GM12801 (cell line): Measurements from ENCODE around the gene CDK6.

Source experiments
- TF ChIP-seq, protein P1 (sequence below): IDR thresholded peaks from one replicate; pipeline ENCODE4 v1.5.1; 2011; ENCODE audit warnings: control low read depth; ENCODE audit not compliant: insufficient read length; ENCODE audit errors: extremely low read depth

Gene CDK6

DNA sequence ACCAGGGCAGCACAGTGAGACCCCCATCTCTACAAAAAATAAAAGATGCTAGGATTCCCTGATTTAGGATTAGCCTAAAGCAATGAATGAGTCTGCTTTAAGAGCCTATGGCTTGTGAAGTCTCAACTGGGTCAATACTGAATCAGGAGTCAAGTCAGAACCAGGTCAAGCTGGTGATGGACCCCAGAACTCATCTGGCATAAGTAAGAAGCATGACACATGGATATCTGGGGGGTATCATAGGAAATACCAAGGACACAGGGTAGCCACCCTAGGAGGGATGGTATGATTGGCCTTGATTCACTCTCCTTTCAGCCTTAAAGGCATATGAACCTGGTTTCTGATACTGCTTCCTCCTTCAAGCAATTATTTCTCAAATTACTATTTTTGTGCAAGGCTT, 167.8 kb downstream of the CDK6 start:
- TF ChIP-seq, protein P1, sequence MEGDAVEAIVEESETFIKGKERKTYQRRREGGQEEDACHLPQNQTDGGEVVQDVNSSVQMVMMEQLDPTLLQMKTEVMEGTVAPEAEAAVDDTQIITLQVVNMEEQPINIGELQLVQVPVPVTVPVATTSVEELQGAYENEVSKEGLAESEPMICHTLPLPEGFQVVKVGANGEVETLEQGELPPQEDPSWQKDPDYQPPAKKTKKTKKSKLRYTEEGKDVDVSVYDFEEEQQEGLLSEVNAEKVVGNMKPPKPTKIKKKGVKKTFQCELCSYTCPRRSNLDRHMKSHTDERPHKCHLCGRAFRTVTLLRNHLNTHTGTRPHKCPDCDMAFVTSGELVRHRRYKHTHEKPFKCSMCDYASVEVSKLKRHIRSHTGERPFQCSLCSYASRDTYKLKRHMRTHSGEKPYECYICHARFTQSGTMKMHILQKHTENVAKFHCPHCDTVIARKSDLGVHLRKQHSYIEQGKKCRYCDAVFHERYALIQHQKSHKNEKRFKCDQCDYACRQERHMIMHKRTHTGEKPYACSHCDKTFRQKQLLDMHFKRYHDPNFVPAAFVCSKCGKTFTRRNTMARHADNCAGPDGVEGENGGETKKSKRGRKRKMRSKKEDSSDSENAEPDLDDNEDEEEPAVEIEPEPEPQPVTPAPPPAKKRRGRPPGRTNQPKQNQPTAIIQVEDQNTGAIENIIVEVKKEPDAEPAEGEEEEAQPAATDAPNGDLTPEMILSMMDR, result no peak

DNA sequence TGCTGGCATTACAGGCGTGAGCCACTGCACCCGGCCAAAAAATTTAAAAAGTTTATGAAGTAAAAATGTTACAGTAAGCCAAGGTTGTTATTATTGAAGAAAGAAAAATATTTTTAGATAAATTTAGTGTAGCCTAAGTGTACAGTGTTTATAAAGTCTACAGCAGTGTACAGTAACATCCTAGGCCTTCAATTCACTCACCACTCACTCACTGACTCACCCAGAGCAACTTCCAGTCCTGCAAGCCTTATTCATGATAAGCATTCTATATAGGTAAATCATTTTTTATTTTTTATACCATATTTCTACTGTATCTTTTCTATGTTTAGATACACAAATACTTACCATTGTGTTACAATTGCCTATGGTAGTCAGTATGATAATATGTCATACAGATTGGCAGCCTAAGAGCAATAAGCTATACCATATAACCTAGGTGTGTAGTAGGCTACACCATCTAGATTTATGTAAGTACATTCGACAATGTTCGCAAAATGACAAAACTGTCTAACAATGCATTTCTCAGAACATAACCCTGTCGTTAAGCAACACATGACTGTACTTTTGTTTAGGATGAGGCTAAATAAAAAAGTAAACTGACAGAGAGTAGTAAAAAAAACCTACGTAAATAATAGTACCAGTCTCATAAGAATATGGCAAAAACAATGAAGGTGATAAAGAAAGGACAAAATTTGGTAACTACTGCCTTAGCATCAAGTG, 168.4 kb downstream of the CDK6 start:
- TF ChIP-seq, protein P1, result no peak

DNA sequence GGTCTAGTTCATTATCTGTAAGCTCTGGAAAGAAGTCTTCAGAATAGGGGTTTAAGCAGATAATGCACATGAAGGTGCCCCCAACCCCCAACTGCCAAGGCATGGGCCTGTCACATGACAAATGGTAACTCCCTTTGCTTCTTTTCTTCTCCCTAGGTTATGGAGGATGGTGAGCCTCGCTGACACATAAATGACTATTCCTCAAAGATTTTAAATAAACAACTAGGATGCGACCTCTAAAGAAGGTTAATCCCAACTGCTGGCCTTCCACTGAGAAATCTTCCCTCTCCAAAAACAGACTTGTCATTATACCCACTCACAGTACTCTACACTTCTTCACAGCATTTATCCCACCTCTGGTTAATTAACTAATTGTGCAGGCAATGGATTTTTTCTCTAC, 170.4 kb downstream of the CDK6 start:
- TF ChIP-seq, protein P1, result no peak

DNA sequence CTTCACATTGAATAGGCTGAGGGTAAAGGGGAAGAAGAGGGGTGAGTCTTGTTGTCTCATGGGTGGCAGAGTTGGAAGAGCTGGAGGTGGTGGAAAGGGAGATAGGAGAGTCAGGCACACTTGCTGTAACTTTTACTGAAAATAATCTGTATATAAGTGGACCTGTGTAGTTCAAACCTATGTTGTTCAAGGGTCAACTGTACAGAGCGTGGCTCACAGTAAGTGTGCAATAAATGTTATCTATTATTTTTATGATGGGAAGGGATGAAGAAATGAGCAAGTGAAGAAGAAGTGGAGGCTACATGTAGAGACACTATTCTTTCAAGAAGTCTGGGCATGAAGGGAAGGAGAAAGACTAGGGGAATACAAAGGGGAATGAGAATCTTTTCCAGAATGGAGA, 174.7 kb downstream of the CDK6 start:
- TF ChIP-seq, protein P1, result no peak

DNA sequence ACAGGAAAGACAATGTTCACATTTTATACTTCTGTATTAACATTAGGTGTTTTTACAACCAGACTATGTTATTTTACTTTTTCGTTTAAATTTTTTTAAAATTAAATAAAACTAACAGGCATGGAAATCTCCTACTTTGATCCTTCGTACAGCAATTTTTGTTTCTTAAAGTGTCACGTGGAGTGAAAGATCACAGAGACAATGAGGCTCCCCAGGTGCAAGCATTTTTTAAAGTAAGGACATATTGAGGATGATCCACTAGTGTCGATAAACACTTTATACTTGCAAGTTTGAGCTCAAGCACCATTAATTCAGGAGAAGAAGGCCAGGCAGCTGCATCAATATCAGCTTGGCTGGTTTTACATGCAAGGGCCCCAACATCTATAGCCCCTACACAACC, 177.7 kb downstream of the CDK6 start:
- TF ChIP-seq, protein P1, result no peak

DNA sequence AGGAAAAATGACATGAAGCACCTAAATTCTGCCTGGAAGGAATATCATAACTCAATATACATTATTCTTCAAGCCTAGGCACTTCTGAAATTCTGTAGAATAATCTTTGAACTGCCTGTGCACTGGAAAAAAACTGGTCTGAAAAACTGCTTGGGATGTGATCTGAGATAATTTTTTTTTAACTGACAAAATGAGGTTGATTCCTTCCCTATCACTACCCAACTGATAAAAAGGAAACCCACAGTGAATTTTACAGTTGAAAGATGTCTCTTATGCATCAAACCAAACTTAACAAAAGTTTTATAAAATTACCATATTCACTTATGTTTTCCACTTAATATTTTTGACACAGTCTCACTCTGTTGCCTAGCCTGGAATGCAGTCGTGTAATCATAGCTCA, 179.0 kb downstream of the CDK6 start:
- TF ChIP-seq, protein P1, result no peak

DNA sequence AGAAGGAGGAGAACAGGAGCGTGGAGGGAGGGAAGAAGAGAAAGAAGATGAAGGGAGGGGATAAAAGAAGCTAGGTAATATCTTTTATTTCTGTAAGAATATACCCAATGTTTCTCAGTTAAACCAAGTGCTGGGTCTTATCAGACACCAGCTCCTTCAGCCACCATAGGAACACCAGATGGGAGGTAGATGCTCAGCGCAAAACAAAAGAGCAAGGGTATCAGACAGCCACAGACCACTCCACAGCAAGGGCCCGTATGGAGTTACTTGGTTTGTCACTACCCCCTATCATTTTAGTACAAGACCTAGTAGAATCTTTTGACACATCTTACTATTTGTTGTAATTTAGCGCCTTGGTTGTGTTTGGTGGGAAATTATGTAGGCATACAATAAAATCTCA, 180.3 kb downstream of the CDK6 start:
- TF ChIP-seq, protein P1, result no peak
